Hepatocyte (in vitro differentiated cells): Measurements from ENCODE around the gene MTERF4. TPM values are rescaled to one million over a fixed set of nuclear protein-coding genes. Genes with fewer than 3 reads are reported as not detected.

ENCODE experiments used
- DNase-seq: peaks from one replicate; pipeline ENCODE4 v3.0.0-alpha.2; 2016; ENCODE audit warnings: low spot score
- H2AFZ ChIP-seq: fragments of 200-600 bp; sonication (generic); 2 replicates; pipeline ENCODE4 v1.6.0; 2016; ENCODE audit warnings: antibody characterized with exemption, mild to moderate bottlenecking
- H3K27ac ChIP-seq: fragments of 200-600 bp; sonication (generic); 2 replicates; pipeline ENCODE4 v1.5.1; 2016; ENCODE audit warnings: mild to moderate bottlenecking
- H3K27me3 ChIP-seq: fragments of 200-600 bp; sonication (generic); 2 replicates; pipeline ENCODE4 v1.6.1; 2016
- H3K36me3 ChIP-seq: fragments of 200-600 bp; sonication (generic); replicated peaks from 2 replicates; pipeline ENCODE4 v1.5.1; 2016; ENCODE audit warnings: low read depth; ENCODE audit not compliant: insufficient read depth
- H3K4me1 ChIP-seq: fragments of 200-600 bp; sonication (generic); 2 replicates; pipeline ENCODE4 v1.5.1; 2016; ENCODE audit warnings: mild to moderate bottlenecking, moderate library complexity; ENCODE audit not compliant: insufficient read depth
- H3K4me2 ChIP-seq: fragments of 200-600 bp; sonication (generic); 2 replicates; pipeline ENCODE4 v1.6.0; 2016
- H3K4me3 ChIP-seq: fragments of 200-600 bp; sonication (generic); 2 replicates; pipeline ENCODE4 v1.5.1; 2016; ENCODE audit warnings: mild to moderate bottlenecking
- H3K79me2 ChIP-seq: fragments of 200-600 bp; sonication (generic); 2 replicates; pipeline ENCODE4 v1.6.0; 2017; ENCODE audit warnings: mild to moderate bottlenecking
- H3K9me2 ChIP-seq: fragments of 200-600 bp; sonication (generic); replicated peaks from 2 replicates; pipeline ENCODE4 v1.6.0; 2017; ENCODE audit warnings: mild to moderate bottlenecking; ENCODE audit not compliant: insufficient read depth
- H3K9me3 ChIP-seq: fragments of 200-600 bp; sonication (generic); 2 replicates; pipeline ENCODE4 v1.5.1; 2016; ENCODE audit warnings: low read depth, mild to moderate bottlenecking
- H4K20me1 ChIP-seq: fragments of 200-600 bp; sonication (generic); 2 replicates; pipeline ENCODE4 v1.6.0; 2016; ENCODE audit warnings: mild to moderate bottlenecking; ENCODE audit not compliant: insufficient read depth, poor library complexity, severe bottlenecking
- EZH2 ChIP-seq: fragments of 200-600 bp; sonication (generic); IDR thresholded peaks from 2 replicates; pipeline ENCODE4 v1.6.1; 2016; ENCODE audit warnings: antibody characterized with exemption, mild to moderate bottlenecking, borderline replicate concordance
- EZH2phosphoT487 ChIP-seq: fragments of 200-600 bp; sonication (generic); IDR thresholded peaks from one replicate; pipeline ENCODE4 v1.6.1; 2018; ENCODE audit warnings: antibody characterized with exemption, mild to moderate bottlenecking, low read depth, moderate library complexity; ENCODE audit not compliant: unreplicated experiment, severe bottlenecking
- WGBS: methylation state at CpG from one replicate; pipeline ENCODE4 v1.1.6; 2016; ENCODE audit warnings: low lambda C conversion rate; ENCODE audit errors: missing lambda C conversion rate; 5-methylcytosine and 5-hydroxymethylcytosine counted together
- polyA plus RNA-seq: library from polyadenylated mRNA; unstranded; fragments of >200 nt; fragmentation: Nextera tagmentation; extraction: Ambion mirVana; gene quantifications from 2 replicates; pipeline ENCODE4 v1.2.1, GENCODE V29; 2016
- total RNA-seq: library from RNA; depleted of rRNA; stranded (reverse); fragments of >200 nt; gene quantifications from 2 replicates; pipeline ENCODE4 v1.2.3, GENCODE V29; 2014
- TF ChIP-seq, protein P1 (sequence below): fragments of 200-600 bp; sonication (generic); IDR thresholded peaks from 2 replicates; pipeline ENCODE4 v1.5.1; 2016; ENCODE audit warnings: antibody characterized with exemption, mild to moderate bottlenecking; ENCODE audit not compliant: poor library complexity

Gene MTERF4
- total and polyA plus RNA-seq, 2 experiments from 2014 or later: 20.3 to 39.4 TPM

DNA sequence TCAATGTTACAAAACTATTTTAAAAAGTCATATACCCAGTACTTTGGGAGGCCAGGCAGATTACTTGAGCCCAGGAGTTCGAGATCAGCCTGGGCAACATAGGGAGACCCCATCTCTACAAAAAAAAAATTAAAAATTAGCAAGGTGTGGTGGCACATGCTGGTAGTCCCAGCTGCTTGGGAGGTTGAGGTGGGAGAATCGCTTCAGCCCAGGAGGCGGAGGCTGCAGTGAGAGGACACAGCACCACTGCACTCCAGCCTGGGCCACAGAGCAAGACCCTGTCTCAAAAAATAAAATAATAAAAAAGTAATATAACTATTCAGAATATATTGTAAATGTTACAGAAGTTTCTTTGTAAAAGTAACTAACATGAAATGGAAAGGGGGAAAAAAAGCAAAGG is 45.2 kb upstream of the MTERF4 start:
- no peak overlapping the region for H2AFZ ChIP-seq
- H3K36me3 ChIP-seq: no peaks in the 10 kb centered on the region
- no peaks in the 10 kb centered on the region for H4K20me1 ChIP-seq
- no peak overlapping the region for H3K27ac ChIP-seq
- no peak overlapping the region for H3K4me2 ChIP-seq
- no peaks in the 10 kb centered on the region for H3K4me1 ChIP-seq
- WGBS: 91% methylated on average over 3 of the region's 3 CpGs
- no peaks in the 10 kb centered on the region for H3K9me2 ChIP-seq
- no peak overlapping the region for H3K4me3 ChIP-seq
- no peak for DNase-seq
- peaks cover 9% of the 10 kb centered on the region for H3K79me2 ChIP-seq
- TF ChIP-seq, protein P1, sequence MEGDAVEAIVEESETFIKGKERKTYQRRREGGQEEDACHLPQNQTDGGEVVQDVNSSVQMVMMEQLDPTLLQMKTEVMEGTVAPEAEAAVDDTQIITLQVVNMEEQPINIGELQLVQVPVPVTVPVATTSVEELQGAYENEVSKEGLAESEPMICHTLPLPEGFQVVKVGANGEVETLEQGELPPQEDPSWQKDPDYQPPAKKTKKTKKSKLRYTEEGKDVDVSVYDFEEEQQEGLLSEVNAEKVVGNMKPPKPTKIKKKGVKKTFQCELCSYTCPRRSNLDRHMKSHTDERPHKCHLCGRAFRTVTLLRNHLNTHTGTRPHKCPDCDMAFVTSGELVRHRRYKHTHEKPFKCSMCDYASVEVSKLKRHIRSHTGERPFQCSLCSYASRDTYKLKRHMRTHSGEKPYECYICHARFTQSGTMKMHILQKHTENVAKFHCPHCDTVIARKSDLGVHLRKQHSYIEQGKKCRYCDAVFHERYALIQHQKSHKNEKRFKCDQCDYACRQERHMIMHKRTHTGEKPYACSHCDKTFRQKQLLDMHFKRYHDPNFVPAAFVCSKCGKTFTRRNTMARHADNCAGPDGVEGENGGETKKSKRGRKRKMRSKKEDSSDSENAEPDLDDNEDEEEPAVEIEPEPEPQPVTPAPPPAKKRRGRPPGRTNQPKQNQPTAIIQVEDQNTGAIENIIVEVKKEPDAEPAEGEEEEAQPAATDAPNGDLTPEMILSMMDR: no peak
- TF ChIP-seq EZH2phosphoT487 (no peak), EZH2 (no peak)
- no peaks in the 10 kb centered on the region for H3K27me3 ChIP-seq
- no peaks in the 10 kb centered on the region for H3K9me3 ChIP-seq

DNA sequence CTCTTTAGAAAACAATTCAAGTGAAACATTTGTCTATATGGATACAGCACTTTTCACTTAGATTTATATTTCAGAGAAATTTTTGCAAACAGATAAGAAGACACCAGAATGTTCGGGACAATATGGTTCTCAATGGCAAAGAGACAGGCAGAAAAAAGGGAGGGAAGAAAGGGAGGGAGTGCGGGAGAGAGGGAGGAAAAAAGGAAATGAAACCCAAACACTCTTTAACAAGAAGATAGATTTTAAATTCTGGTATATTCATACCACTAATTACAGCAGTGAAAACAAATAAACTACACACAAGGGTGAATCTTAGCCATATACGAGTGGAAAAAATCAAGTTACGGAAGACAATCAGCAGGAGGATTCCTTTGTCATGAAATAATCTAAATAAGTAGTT is 44.2 kb upstream of the MTERF4 start:
- no peaks in the 10 kb centered on the region for H4K20me1 ChIP-seq
- H3K36me3 ChIP-seq: no peaks in the 10 kb centered on the region
- H3K27me3 ChIP-seq: no peaks in the 10 kb centered on the region
- WGBS: 92% methylated on average over 4 of the region's 4 CpGs
- H3K27ac ChIP-seq: no peak overlapping the region
- TF ChIP-seq EZH2 (no peak), EZH2phosphoT487 (no peak)
- TF ChIP-seq, protein P1: no peak
- no peak overlapping the region for H2AFZ ChIP-seq
- H3K4me2 ChIP-seq: no peak overlapping the region
- H3K4me3 ChIP-seq: no peak overlapping the region
- DNase-seq: no peak
- H3K79me2 ChIP-seq: peaks cover 7% of the 10 kb centered on the region
- H3K9me3 ChIP-seq: no peaks in the 10 kb centered on the region
- H3K4me1 ChIP-seq: no peaks in the 10 kb centered on the region
- H3K9me2 ChIP-seq: no peaks in the 10 kb centered on the region

DNA sequence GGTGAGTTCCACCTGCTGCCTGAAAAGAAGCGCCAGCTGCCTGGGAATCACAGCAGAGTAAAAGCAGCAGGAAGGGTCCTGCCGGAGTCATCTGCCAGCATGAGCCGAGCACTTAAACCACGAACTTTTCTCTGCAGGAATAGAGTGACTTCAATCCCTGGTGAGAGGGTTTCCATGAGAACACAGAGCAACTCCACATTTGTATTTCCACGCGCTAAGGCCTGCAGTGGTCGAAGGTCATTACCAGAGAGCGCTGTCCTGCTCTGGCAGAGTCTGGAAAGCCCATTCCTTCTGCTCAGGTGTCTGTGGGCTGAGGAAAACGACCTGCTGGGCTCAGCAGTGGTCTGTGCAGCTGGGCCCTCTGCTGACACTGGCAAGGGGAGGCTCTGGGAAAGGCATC is 40.5 kb upstream of the MTERF4 start:
- Histone ChIP-seq H3K4me2 (no peak overlapping the region), H3K4me1 (no peaks in the 10 kb centered on the region), H3K36me3 (no peaks in the 10 kb centered on the region), H3K4me3 (no peak overlapping the region), H3K9me2 (no peaks in the 10 kb centered on the region), H3K27me3 (no peaks in the 10 kb centered on the region), H3K27ac (no peak overlapping the region), H3K9me3 (no peaks in the 10 kb centered on the region), H3K79me2 (peaks cover 3% of the 10 kb centered on the region), H2AFZ (no peak overlapping the region), H4K20me1 (no peaks in the 10 kb centered on the region)
- TF ChIP-seq, protein P1: no peak
- TF ChIP-seq EZH2phosphoT487: no peak
- no peak for TF ChIP-seq EZH2
- whole genome bisulfite sequencing: 83% methylated on average over 9 of the region's 9 CpGs
- no peak for DNase-seq

DNA sequence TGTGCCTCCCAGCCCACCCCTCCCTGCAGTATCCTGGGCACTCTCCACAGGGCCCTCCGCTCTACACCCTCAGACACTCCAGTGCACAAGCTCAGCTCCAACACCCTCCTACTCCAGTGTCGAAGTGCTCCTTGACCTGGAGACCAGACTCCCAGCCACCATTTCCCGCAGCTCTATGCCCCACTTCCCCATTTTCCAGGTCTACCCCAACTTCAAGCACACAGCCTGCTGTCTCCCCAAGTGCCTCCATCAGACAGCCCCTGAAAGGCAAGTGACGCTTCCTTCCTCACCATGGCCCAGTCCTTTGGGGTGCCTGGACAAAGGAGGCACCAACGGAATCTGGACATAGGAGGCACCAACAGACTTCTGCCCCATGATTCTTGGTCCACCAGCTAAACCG is 40.0 kb upstream of the MTERF4 start:
- H2AFZ ChIP-seq: no peak overlapping the region
- no peaks in the 10 kb centered on the region for H4K20me1 ChIP-seq
- H3K9me3 ChIP-seq: no peaks in the 10 kb centered on the region
- H3K36me3 ChIP-seq: no peaks in the 10 kb centered on the region
- no peaks in the 10 kb centered on the region for H3K27me3 ChIP-seq
- no peaks in the 10 kb centered on the region for H3K9me2 ChIP-seq
- TF ChIP-seq, protein P1: no peak
- TF ChIP-seq EZH2 (no peak), EZH2phosphoT487 (no peak)
- H3K4me2 ChIP-seq: no peak overlapping the region
- no peak overlapping the region for H3K4me3 ChIP-seq
- 87% methylated on average over 6 of the region's 6 CpGs for WGBS
- peaks cover under 1% of the 10 kb centered on the region for H3K79me2 ChIP-seq
- no peak overlapping the region for H3K27ac ChIP-seq
- no peak for DNase-seq
- H3K4me1 ChIP-seq: no peaks in the 10 kb centered on the region
